H1 (cell line): ENCODE results near the gene NOL4L. TPM values are rescaled to one million over a fixed set of nuclear protein-coding genes. Genes with fewer than 3 reads are reported as not detected.

Experiments used
- CTCF ChIA-PET: fragments of 300-600 bp; sonication (Branson Sonifier 250); formaldehyde crosslinking; loops from one replicate; lab custom pipeline; 2021; ENCODE audit not compliant: partially characterized antibody; lab: Charles Lee
- POLR2A ChIA-PET: fragments of 300-600 bp; sonication (Branson Sonifier 250); formaldehyde crosslinking; loops from one replicate; lab custom pipeline; 2021; ENCODE audit warnings: inconsistent platforms; ENCODE audit not compliant: partially characterized antibody; lab: Charles Lee
- DNase-seq, 2 experiments: peaks; one replicate each; pipeline versions ENCODE4 v3.0.0 to v3.0.0-alpha.2; 2010 to 2022; ENCODE audit warnings: low spot score in 2 of 2, low read depth in 1 of 2, mixed read lengths in 1 of 2
- FAIRE-seq: peaks from 2 replicates; lab custom pipeline; 2011; peaks lifted over from hg19 to GRCh38; lab: Jason Lieb, UNC
- H2AFZ ChIP-seq: 2 replicates; pipeline ENCODE4 v1.8.1; 2012; ENCODE audit warnings: low read length, inconsistent platforms
- H2AK5ac ChIP-seq: 2 replicates; pipeline ENCODE4 v1.6.1; 2013; ENCODE audit warnings: low read depth, low read length
- H2BK120ac ChIP-seq: replicated peaks from 2 replicates; pipeline ENCODE3; 2013; ENCODE audit warnings: low read depth, low read length, inconsistent platforms
- H2BK12ac ChIP-seq: 2 replicates; pipeline ENCODE4 v1.6.1; 2013; ENCODE audit warnings: low read depth, low read length
- H2BK15ac ChIP-seq: 2 replicates; pipeline ENCODE4 v1.6.1; 2013; ENCODE audit warnings: low read length
- H2BK20ac ChIP-seq: 2 replicates; pipeline ENCODE4 v1.6.1; 2013; ENCODE audit warnings: low read length
- H2BK5ac ChIP-seq: 2 replicates; pipeline ENCODE4 v1.6.1; 2013; ENCODE audit warnings: low read depth, low read length
- H3K14ac ChIP-seq: 2 replicates; pipeline ENCODE4 v1.6.1; 2013; ENCODE audit warnings: inconsistent platforms; ENCODE audit not compliant: insufficient read length
- H3K18ac ChIP-seq: 2 replicates; pipeline ENCODE4 v1.6.1; 2013; ENCODE audit warnings: low read length; ENCODE audit errors: extremely low read depth
- H3K23ac ChIP-seq: 2 replicates; pipeline ENCODE4 v1.6.1; 2013; ENCODE audit warnings: inconsistent platforms; ENCODE audit not compliant: insufficient read length
- H3K23me2 ChIP-seq: 2 replicates; pipeline ENCODE4 v1.6.1; 2013; ENCODE audit warnings: low read depth, low read length
- H3K27ac ChIP-seq: 2 replicates; pipeline ENCODE4 v1.6.1; 2011; ENCODE audit warnings: low read depth, low read length, inconsistent platforms
- H3K27me3 ChIP-seq, 4 experiments: replicated peaks in 1 of 4; 1 replicate in 1 of 4; 2 replicates in 3 of 4; pipeline versions ENCODE4 v1.6.1 to v1.8.1; 2011 to 2013; ENCODE audit warnings: low read length in 3 of 4, mild to moderate bottlenecking in 3 of 4, inconsistent platforms in 2 of 4, mixed read lengths in 2 of 4, moderate library complexity in 1 of 4; ENCODE audit not compliant: control insufficient read depth in 3 of 4, insufficient read depth in 3 of 4; ENCODE audit errors: extremely low read depth in 1 of 4
- H3K36me3 ChIP-seq, 4 experiments: 2 replicates each; pipeline versions ENCODE4 v1.6.1 to v1.8.1; 2011 to 2013; ENCODE audit warnings: mild to moderate bottlenecking in 4 of 4, low read length in 3 of 4, moderate library complexity in 2 of 4, control low read depth in 1 of 4, inconsistent platforms in 1 of 4; ENCODE audit not compliant: insufficient read depth in 4 of 4, control insufficient read depth in 2 of 4
- H3K4ac ChIP-seq: replicated peaks from 2 replicates; pipeline ENCODE3; 2013; ENCODE audit warnings: low read length, low read depth, mixed read lengths, inconsistent platforms; ENCODE audit not compliant: insufficient read length
- H3K4me1 ChIP-seq, 4 experiments: replicated peaks in 1 of 4; 1 replicate in 1 of 4; 2 replicates in 3 of 4; pipeline versions ENCODE4 v1.6.1 to v1.8.1; 2011 to 2013; ENCODE audit warnings: low read length in 3 of 4, inconsistent platforms in 2 of 4, mixed read lengths in 1 of 4; ENCODE audit not compliant: insufficient read depth in 4 of 4, control insufficient read depth in 3 of 4
- H3K4me2 ChIP-seq, 2 experiments: 2 replicates each; pipeline versions ENCODE4 v1.6.1 to v1.8.1; 2011 to 2013; ENCODE audit warnings: low read depth in 2 of 2, low read length in 2 of 2, control low read depth in 1 of 2, inconsistent platforms in 1 of 2, mild to moderate bottlenecking in 1 of 2; ENCODE audit not compliant: insufficient read depth in 1 of 2
- H3K4me3 ChIP-seq, 4 experiments: fragments of 200-600, 300-600 bp in 1 of 4; sonication (generic), shearing (Covaris generic), sonication (Bioruptor Twin) in 1 of 4; 2 replicates each; pipeline versions ENCODE4 v1.5.1 to v1.8.1; 2011 to 2016; ENCODE audit warnings: low read length in 4 of 4, low read depth in 3 of 4, control low read depth in 2 of 4, inconsistent platforms in 2 of 4, mild to moderate bottlenecking in 2 of 4, mixed read lengths in 1 of 4, moderate library complexity in 1 of 4; ENCODE audit not compliant: insufficient read depth in 2 of 4; ENCODE audit errors: extremely low read depth in 1 of 4
- H3K56ac ChIP-seq: replicated peaks from 2 replicates; pipeline ENCODE3; 2013; ENCODE audit warnings: low read depth, mild to moderate bottlenecking, mixed read lengths, low read length, inconsistent platforms; ENCODE audit not compliant: insufficient read length
- H3K79me1 ChIP-seq: 2 replicates; pipeline ENCODE4 v1.6.1; 2013; ENCODE audit warnings: low read depth, low read length, control low read depth
- H3K79me2 ChIP-seq, 2 experiments: 2 replicates each; pipeline versions ENCODE4 v1.6.1 to v1.8.1; 2012 to 2013; ENCODE audit warnings: low read length in 2 of 2, mild to moderate bottlenecking in 2 of 2, inconsistent platforms in 1 of 2; ENCODE audit not compliant: insufficient read depth in 2 of 2, control insufficient read depth in 1 of 2
- H3K9ac ChIP-seq, 4 experiments: replicated peaks in 1 of 4; 1 replicate in 1 of 4; 2 replicates in 3 of 4; pipeline versions ENCODE4 v1.6.1 to v1.8.1; 2011 to 2013; ENCODE audit warnings: low read depth in 3 of 4, low read length in 3 of 4, control low read depth in 2 of 4, mild to moderate bottlenecking in 2 of 4, moderate library complexity in 2 of 4, inconsistent platforms in 1 of 4; ENCODE audit errors: extremely low read depth in 1 of 4
- H3K9me3 ChIP-seq, 2 experiments: 2 replicates each; pipeline versions ENCODE4 v1.6.1 to v1.8.1; 2012 to 2013; ENCODE audit warnings: mild to moderate bottlenecking in 2 of 2, moderate library complexity in 2 of 2, control low read depth in 1 of 2, inconsistent platforms in 1 of 2, low read depth in 1 of 2, low read length in 1 of 2, mixed read lengths in 1 of 2; ENCODE audit not compliant: insufficient read depth in 2 of 2
- H4K20me1 ChIP-seq, 2 experiments: replicated peaks in 1 of 2; 2 replicates each; pipeline versions ENCODE3 to v1.8.1; 2011 to 2013; ENCODE audit warnings: inconsistent platforms in 2 of 2, low read length in 2 of 2, mild to moderate bottlenecking in 1 of 2; ENCODE audit not compliant: insufficient read depth in 2 of 2, control insufficient read depth in 1 of 2
- H4K5ac ChIP-seq: 2 replicates; pipeline ENCODE4 v1.6.1; 2013; ENCODE audit warnings: low read length, low read depth, mixed read lengths, inconsistent platforms; ENCODE audit not compliant: insufficient read length
- H4K8ac ChIP-seq: 2 replicates; pipeline ENCODE4 v1.8.0; 2013; ENCODE audit warnings: mild to moderate bottlenecking, moderate library complexity, low read length, inconsistent platforms; ENCODE audit not compliant: insufficient read depth; ENCODE audit errors: extremely low read depth
- H4K91ac ChIP-seq: replicated peaks from 2 replicates; pipeline ENCODE3; 2013; ENCODE audit warnings: low read length, mixed read lengths, inconsistent platforms; ENCODE audit not compliant: insufficient read length
- CBX8 ChIP-seq: fragments of 300-800, 300-1000 bp; sonication (generic); IDR thresholded peaks from 2 replicates; pipeline ENCODE4 v1.7.1; 2016; ENCODE audit warnings: low read depth, low read length, borderline replicate concordance
- CHD1 ChIP-seq: IDR thresholded peaks from 2 replicates; pipeline ENCODE4 v1.6.1; 2012; ENCODE audit warnings: low read depth, low read length, improper control_type of control experiment
- EGR1 ChIP-seq: IDR thresholded peaks from 2 replicates; pipeline ENCODE4 v1.6.1; 2011; ENCODE audit warnings: low read depth, low read length, borderline replicate concordance
- KDM1A ChIP-seq: fragments of 200-600, 300-600 bp; sonication (generic); IDR thresholded peaks from 2 replicates; pipeline ENCODE4 v1.7.1; 2016; ENCODE audit warnings: mild to moderate bottlenecking, low read length, borderline replicate concordance
- PHF8 ChIP-seq: fragments of 200-600 bp; sonication (generic); conservative IDR thresholded peaks from 2 replicates; pipeline ENCODE4 v1.7.1; 2012; ENCODE audit warnings: low read depth, mild to moderate bottlenecking, inconsistent platforms, low read length, moderate library complexity
- RAD21 ChIP-seq, 2 experiments: IDR thresholded peaks in 1 of 2; conservative IDR thresholded peaks in 1 of 2; 2 replicates each; pipeline ENCODE4 v1.6.1; 2011; ENCODE audit warnings: low read depth in 2 of 2, low read length in 2 of 2, improper control_type of control experiment in 1 of 2, inconsistent platforms in 1 of 2, mild to moderate bottlenecking in 1 of 2, moderate library complexity in 1 of 2
- WGBS, 2 experiments: shearing (Covaris generic) in 1 of 2; methylation state at CpG; one replicate each; pipeline versions ENCODE4 v1.1.6 to v1.1.7; 2013 to 2015; ENCODE audit warnings: low lambda C conversion rate in 2 of 2, mixed read lengths in 2 of 2, inconsistent platforms in 1 of 2, low coverage in 1 of 2, missing lambda C conversion rate in 1 of 2; ENCODE audit not compliant: insufficient replicate concordance in 2 of 2, insufficient coverage in 1 of 2, insufficient read length in 1 of 2; ENCODE audit errors: extremely low coverage in 1 of 2, missing lambda C conversion rate in 1 of 2; 5-methylcytosine and 5-hydroxymethylcytosine counted together
- polyA plus RNA-seq, 7 experiments: library from polyadenylated mRNA; depleted of rRNA in 3 of 7; stranded (reverse) in 5 of 7; unstranded in 2 of 7; fragments of >200 nt in 5 of 7; fragments of 200-250 nt in 2 of 7; gene quantifications; 1 replicate in 5 of 7; 2 replicates in 1 of 7; 4 replicates in 1 of 7; pipeline versions ENCODE4 v1.2.1 to v1.2.3, GENCODE V29; 2011 to 2013; ENCODE audit warnings: missing spikeins in 2 of 7, mixed read lengths in 2 of 7
- total RNA-seq: library from RNA; stranded (reverse); fragmentation: NEBNext Ultra II Directional; extraction: Animal tissue kit (Norgen Biotek cat#: 25700); gene quantifications from 2 replicates; pipeline ENCODE4 v1.2.1, GENCODE V29; 2021
- TF ChIP-seq, protein P1 (sequence below): IDR thresholded peaks from 2 replicates; pipeline ENCODE4 v1.6.1; 2011; ENCODE audit warnings: low read depth, mild to moderate bottlenecking, low read length; ENCODE audit not compliant: insufficient read depth

The NOL4L gene
- total and polyA plus RNA-seq, 2 of the 8 experiments (the other 6 are each of a cell fraction or from before 2014, with no cell fraction given): 15.3 to 23.7 TPM

DNA sequence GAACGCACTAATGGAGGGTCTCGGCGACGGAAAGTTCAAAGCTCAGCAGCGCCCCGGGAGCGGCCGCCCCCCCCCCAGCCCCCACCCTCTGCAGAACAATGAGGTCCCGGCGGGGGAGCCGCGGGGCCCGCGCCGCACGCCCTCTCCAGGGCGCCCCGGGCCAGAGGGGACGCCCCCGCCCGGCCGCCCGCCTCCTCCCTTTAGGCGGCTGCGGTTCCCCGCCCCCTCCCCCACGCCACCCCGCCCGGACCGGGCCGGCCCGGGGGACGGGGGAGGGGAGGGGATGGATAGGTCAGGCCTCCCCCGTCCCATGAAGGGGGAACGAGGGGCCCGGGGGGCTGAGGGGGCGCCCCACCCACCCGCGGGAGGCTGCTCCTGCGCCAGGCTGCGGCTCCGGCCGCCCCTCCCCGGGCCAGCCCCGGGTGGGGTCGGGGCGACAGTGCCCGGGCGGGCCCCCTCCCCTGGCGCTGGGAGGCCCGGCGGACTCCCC is 1.5 kb downstream of the NOL4L start:
- H2AK5ac ChIP-seq: no peak overlapping the region
- no peak overlapping the region for H3K18ac ChIP-seq
- no CpG with 5 or more reads among the region's 52 CpGs for WGBS, 2 experiments
- no peak overlapping the region for H4K5ac ChIP-seq
- H3K9ac ChIP-seq: no peak overlapping the region
- no peaks in the 10 kb centered on the region for H3K9me3 ChIP-seq
- H3K27ac ChIP-seq: no peak overlapping the region
- H3K36me3 ChIP-seq: no peaks in the 10 kb centered on the region
- H3K79me2 ChIP-seq: no peaks in the 10 kb centered on the region
- no peak overlapping the region for H4K91ac ChIP-seq
- peaks cover 6 to 39% (median 34%) of the 10 kb centered on the region in 4 experiments for H3K27me3 ChIP-seq
- H3K79me1 ChIP-seq: peaks cover 2% of the 10 kb centered on the region; the same call in 1 of the 2 replicates
- no peak for FAIRE-seq
- no peak for TF ChIP-seq CHD1
- no peak for TF ChIP-seq EGR1
- TF ChIP-seq CBX8: no peak
- TF ChIP-seq PHF8: no peak
- no peak for TF ChIP-seq RAD21 (IDR thresholded peaks at IDR 0.05 in 1 of 2, conservative IDR thresholded peaks at IDR 0.05 in 1 of 2; ENCODE audit: low read depth in 2 of 2, low read length in 2 of 2)
- no peak for TF ChIP-seq KDM1A
- TF ChIP-seq, protein P1, sequence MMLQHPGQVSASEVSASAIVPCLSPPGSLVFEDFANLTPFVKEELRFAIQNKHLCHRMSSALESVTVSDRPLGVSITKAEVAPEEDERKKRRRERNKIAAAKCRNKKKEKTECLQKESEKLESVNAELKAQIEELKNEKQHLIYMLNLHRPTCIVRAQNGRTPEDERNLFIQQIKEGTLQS: no peak
- H3K4me3 ChIP-seq: peak overlapping the region in 2 of 4 experiments; percentile 52 to 69; a peak in 3 of 8 replicates
- H3K14ac ChIP-seq: no peak overlapping the region
- CTCF ChIA-PET: no interaction called here
- H3K4ac ChIP-seq: no peak overlapping the region
- POLR2A ChIA-PET: no interaction called here
- H2BK12ac ChIP-seq: no peak overlapping the region
- peaks cover 0 to 21% (median 14%) of the 10 kb centered on the region in 4 experiments; a peak in 6 of 7 replicates for H3K4me1 ChIP-seq
- no peak overlapping the region for H2BK5ac ChIP-seq
- no peak for DNase-seq
- no peak overlapping the region for H3K23ac ChIP-seq
- H4K8ac ChIP-seq: no peak overlapping the region
- no peak overlapping the region for H2BK120ac ChIP-seq
- peaks cover 9% of the 10 kb centered on the region; the same call in 1 of the 2 replicates for H3K23me2 ChIP-seq
- H2BK20ac ChIP-seq: no peak overlapping the region
- H2BK15ac ChIP-seq: no peak overlapping the region
- no peak overlapping the region for H2AFZ ChIP-seq
- peak overlapping the region; percentile 13 to 71; a peak in 2 of 4 replicates for H3K4me2 ChIP-seq
- H4K20me1 ChIP-seq: peaks cover 0 to 1% of the 10 kb centered on the region in 2 experiments
- no peak overlapping the region for H3K56ac ChIP-seq
